RWPE1 (cell line): ENCODE measurements around the gene CLMN.
A peak's percentile ranks its signal among the peaks of the same experiment; 100 is the strongest.

Experiments
- CTCF ChIA-PET: fragments of 350-600 bp; sonication (Branson Sonifier 250); formaldehyde crosslinking; extraction: SDS; loops from one replicate; lab custom pipeline; 2021; lab: Yijun Ruan, JAX
- POLR2A ChIA-PET: fragments of 400-600 bp; formaldehyde crosslinking; extraction: SDS; loops from one replicate; lab custom pipeline; 2020; ENCODE audit warnings: antibody characterized with exemption; ENCODE audit not compliant: low non-redundant PET; lab: Yijun Ruan, JAX
- DNase-seq: peaks from one replicate; pipeline ENCODE4 v3.0.0; 2012; ENCODE audit warnings: low spot score
- H3K27ac ChIP-seq: fragments of 450-650 bp; 2 replicates; pipeline ENCODE4 v1.5.1; 2017
- TF ChIP-seq, protein P1 (sequence below): fragments of 450-650 bp; conservative IDR thresholded peaks from 2 replicates; pipeline ENCODE4 v1.5.1; 2017; ENCODE audit warnings: low read depth, mild to moderate bottlenecking

CLMN gene

DNA sequence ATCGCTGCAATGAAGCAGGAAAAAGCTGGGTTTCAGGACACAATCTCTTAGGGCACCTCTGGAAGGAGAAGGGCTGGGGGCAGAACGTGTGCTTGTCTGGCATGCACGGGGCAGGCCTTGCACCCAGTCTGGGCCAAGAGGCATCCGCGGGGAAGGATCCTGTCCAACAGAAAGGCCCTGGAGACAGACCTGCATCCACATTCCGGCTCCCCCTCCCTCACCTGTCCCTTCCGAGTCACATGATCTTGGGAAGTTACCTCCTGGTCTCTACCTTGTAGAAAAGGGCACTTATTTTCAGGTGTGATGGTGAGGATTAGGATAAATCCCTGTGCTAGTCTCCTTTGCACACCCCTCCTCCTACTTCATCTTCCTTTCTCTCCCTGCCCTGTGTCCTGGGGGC lies 25.4 kb downstream of the CLMN start:
- ChIA-PET CTCF (no interaction called here), POLR2A (no interaction called here)
- no peak for DNase-seq
- TF ChIP-seq, protein P1, sequence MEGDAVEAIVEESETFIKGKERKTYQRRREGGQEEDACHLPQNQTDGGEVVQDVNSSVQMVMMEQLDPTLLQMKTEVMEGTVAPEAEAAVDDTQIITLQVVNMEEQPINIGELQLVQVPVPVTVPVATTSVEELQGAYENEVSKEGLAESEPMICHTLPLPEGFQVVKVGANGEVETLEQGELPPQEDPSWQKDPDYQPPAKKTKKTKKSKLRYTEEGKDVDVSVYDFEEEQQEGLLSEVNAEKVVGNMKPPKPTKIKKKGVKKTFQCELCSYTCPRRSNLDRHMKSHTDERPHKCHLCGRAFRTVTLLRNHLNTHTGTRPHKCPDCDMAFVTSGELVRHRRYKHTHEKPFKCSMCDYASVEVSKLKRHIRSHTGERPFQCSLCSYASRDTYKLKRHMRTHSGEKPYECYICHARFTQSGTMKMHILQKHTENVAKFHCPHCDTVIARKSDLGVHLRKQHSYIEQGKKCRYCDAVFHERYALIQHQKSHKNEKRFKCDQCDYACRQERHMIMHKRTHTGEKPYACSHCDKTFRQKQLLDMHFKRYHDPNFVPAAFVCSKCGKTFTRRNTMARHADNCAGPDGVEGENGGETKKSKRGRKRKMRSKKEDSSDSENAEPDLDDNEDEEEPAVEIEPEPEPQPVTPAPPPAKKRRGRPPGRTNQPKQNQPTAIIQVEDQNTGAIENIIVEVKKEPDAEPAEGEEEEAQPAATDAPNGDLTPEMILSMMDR = no peak
- peak overlapping the region; percentile 11; the same call in 1 of the 2 replicates for H3K27ac ChIP-seq

DNA sequence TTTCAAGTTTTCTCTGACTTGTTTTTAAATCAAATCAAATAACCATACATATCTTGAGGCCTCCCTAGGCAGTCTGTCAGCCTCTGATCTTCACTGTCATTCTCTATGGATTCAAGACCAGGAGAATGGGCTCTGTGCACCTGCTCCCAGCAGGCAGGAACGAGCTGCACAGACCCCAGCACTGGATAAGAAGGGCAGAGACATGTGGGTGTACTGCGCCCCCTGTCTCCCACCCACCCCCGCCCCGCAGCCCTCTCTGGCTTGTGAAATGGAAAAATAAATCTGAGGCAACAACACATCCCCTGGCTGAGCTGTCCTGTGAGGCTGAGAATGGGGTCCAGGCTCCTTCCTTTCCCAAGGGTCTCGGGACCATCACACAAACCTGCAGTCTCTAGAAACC lies 26.3 kb downstream of the CLMN start:
- TF ChIP-seq, protein P1 = no peak
- ChIA-PET POLR2A (no interaction called here), CTCF (interaction anchor here (0.8 kb wide), 1 partner anchor 138 kb away, joined by 3 read pairs; no protein-coding TSS in a partner anchor)
- H3K27ac ChIP-seq = 0 out of 2 replicates have a peak overlapping the region, but pooled peaks have one; percentile 11
- DNase-seq = no peak

DNA sequence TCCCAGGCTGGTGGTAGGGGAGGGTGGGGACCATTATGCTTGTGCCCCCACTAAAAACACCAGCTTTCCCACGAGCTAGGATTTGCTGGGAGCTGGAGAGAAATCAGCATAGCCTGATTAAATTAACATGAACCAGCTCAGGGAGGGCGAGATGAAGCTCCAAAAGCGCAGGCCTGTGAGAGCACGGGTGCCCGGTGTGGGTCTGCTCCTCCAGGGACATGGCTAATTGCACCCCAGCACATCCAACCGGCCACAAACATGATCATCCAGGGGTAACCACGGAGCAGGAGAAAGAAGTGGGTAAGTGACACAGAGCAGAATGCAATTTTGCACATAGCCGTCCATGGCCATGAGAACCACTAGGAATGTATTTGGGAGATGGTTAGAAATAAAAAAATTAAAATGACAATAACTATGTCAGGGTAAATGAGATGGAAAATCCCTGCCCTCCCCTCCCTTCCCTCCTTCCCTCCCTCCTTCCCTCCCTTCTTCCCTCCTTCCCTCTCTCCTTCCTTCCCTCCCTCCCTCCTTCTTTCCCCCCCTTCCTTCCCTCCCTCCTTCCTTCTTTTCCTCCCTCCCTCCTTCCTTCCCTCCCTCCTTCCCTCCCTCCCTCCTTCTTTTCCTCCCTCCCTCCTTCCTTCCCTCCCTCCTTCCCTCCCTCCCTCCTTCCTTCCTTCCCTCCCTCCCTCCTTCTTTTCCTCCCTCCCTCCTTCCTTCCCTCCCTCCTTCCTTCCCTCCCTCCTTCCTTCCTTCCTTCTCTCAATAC lies 26.9 kb downstream of the CLMN start:
- TF ChIP-seq, protein P1 = no peak
- peak overlapping the region; percentile 60 for H3K27ac ChIP-seq
- CTCF ChIA-PET = interaction anchor here (0.8 kb wide), 1 partner anchor 139 kb away, joined by 3 read pairs; no protein-coding TSS in a partner anchor
- POLR2A ChIA-PET = no interaction called here
- DNase-seq = no peak

DNA sequence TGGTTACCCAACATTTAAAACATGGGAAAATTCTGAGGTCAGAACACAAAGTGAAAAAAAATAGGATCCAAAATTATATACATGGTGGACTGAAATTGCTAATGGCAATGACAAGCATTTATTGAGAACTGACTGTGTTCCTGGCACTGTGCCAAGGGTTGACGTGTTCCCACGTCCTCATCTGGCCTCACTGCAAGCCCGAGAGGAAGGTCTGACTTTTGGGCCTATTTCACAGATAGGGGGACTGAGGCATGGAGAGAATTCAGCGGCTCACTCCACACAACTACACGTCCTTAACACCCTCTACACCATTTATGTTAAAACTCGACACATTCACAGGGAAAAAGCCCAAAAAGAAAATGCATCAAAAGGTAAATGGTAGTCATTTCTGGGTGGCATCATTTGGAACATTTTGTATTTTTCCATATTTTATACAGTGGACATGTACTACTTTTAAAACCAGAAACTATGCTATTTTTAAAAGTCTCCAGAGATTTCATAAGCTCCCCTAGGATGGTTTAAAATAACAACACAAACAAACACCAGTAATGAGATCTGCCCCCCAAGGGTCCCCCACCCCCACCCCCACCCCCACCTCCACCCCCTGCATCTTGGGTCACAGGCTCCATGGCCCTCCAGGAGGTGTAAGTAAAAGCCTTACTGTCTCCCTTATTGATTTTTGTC lies 27.7 kb downstream of the CLMN start:
- peak; percentile 67 for DNase-seq
- ChIA-PET CTCF (no interaction called here), POLR2A (no interaction called here)
- H3K27ac ChIP-seq = peak overlapping the region; percentile 60
- TF ChIP-seq, protein P1 = no peak

DNA sequence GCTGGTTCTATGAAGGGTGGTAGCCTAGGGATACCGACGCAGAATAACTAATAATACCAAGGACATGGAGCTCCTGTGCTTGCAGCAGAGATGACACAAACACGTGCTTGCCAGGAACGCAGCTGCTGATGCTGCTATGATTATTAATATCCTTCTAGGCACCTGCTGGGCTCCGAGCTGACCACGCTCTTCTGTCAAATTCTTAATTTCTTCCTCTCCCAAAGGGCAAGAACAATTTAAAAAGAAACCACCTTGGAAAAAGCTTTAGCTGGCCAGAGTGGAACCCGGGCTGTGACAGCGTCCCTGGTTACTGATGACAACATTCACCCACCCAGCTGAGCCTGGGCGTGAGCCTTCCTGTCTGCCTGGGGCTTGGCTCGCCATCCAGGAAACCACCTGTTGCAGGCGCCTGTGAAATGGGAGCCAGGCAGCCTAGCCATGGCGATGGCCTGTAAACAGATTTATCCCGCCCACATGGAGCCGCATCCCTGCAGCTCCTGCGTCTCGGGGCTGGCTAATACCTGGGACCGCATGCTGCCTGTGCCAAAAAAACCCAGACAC lies 28.8 kb downstream of the CLMN start:
- H3K27ac ChIP-seq = peak overlapping the region; percentile 60
- CTCF ChIA-PET = no interaction called here
- POLR2A ChIA-PET = no interaction called here
- TF ChIP-seq, protein P1 = no peak
- peak; percentile 36 for DNase-seq

DNA sequence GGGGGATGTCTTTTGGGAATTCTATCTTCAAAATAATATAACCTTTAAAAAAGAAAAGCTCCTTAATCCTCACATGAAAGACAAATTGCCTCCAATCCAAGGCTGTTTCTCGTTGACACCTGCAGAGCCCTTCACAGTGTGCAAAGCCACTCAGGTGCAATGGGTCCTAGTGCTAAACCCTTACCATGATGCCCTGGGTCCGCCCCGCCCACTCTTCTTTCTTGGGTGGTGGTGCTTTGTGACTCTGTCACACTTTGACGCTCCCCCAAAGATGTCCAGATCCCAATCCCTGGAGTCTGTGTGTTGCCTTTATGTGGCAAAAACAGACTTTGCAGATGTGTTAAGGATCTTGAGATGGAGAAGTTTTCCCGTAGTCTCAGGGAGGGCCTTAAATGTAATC lies 29.7 kb downstream of the CLMN start:
- no peak for DNase-seq
- no peak overlapping the region for H3K27ac ChIP-seq
- POLR2A ChIA-PET = no interaction called here
- CTCF ChIA-PET = no interaction called here
- TF ChIP-seq, protein P1 = no peak
